Breast epithelium (tissue), 3 donors: ENCODE measurements around the gene AVPR2.

ENCODE experiments used
- POLR2A ChIP-seq: fragments of 450-650 bp; IDR thresholded peaks from one replicate; pipeline ENCODE4 v1.6.1; 2016; ENCODE audit warnings: antibody characterized with exemption, mild to moderate bottlenecking, moderate library complexity
- POLR2AphosphoS5 ChIP-seq, 3 donors: sonication (generic); formaldehyde crosslinking; IDR thresholded peaks; one replicate each; pipeline ENCODE4 v1.6.1; 2017; ENCODE audit warnings: antibody characterized with exemption in 3 of 3

DNA sequence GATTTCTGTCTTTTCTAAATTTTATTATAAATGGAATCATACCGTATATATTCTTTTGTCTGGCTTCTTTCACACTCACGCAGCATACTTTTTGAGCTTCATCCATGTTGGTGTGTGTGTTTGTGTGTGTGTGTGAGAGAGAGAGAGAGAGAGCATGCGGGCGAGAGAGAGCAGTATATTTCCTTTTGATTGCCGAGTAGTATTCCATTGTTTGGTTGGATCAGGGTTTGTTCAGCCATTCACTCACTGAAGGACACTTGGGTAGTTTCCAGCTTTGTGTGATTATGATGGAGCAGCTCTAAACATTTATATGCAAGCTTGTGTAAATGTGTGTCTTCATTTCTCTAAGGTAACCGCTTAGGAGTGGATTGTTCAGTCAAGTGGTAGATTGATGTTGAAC, 15.3 kb upstream of the AVPR2 start:
- TF ChIP-seq POLR2AphosphoS5 (IDR thresholded peaks at IDR 0.05) (no peak), POLR2A (no peak)
